ENCODE results near the gene MAPK8.

The MAPK8 gene

DNA sequence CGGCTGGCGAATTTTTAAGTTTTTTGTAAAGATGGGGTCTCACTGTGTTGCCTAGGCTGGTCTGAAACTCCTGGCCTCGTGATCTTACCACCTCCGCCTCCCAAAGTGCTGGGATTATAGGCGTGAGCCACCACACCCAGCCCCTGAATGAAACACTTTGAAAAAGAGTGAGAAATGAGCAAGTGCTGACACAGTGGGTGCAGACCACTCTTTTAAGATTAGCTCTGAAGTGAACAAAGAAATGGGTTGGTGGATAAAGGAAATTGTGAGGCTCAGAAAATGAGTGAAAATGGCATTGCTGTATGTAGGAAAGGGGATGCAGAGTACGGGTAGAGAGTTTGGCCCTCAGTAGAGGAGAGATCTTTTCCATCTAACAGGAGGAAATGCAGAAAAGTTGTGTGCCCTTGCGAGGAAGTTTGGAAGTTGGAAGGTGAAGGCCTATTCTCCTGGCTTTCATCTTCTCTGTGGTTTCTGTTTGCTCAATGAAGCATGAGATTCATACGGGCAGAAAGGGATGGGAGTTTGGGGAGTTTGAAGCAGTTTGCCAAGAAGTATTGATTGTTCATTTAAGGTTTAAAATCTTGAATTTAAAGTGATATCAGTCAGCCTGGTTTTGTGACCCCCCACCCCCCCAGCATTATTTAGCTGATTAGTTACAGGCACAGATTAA lies 11.0 kb downstream of the MAPK8 start:
- TF ChIP-seq, protein P1, sequence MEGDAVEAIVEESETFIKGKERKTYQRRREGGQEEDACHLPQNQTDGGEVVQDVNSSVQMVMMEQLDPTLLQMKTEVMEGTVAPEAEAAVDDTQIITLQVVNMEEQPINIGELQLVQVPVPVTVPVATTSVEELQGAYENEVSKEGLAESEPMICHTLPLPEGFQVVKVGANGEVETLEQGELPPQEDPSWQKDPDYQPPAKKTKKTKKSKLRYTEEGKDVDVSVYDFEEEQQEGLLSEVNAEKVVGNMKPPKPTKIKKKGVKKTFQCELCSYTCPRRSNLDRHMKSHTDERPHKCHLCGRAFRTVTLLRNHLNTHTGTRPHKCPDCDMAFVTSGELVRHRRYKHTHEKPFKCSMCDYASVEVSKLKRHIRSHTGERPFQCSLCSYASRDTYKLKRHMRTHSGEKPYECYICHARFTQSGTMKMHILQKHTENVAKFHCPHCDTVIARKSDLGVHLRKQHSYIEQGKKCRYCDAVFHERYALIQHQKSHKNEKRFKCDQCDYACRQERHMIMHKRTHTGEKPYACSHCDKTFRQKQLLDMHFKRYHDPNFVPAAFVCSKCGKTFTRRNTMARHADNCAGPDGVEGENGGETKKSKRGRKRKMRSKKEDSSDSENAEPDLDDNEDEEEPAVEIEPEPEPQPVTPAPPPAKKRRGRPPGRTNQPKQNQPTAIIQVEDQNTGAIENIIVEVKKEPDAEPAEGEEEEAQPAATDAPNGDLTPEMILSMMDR (IDR thresholded peaks at IDR 0.05; ENCODE audit: borderline replicate concordance, extremely low read depth, low read length, poor library complexity, severe bottlenecking): no peak
- no peak for TF ChIP-seq EZH2 (IDR thresholded peaks at IDR 0.05; ENCODE audit: borderline replicate concordance, low read depth, low read length, severe bottlenecking)
- H3K9ac ChIP-seq (ENCODE audit: low read depth, low read length): no peak overlapping the region
- no peak overlapping the region for H3K4me3 ChIP-seq (ENCODE audit: low read depth in 1 of 2, low read length in 2 of 2)
- no peak overlapping the region for H3K4me2 ChIP-seq (ENCODE audit: insufficient read depth, low read length)
- H3K79me2 ChIP-seq (ENCODE audit: insufficient read depth, low read length): peaks cover 99% of the 10 kb centered on the region
- peaks cover 16% of the 10 kb centered on the region for H3K4me1 ChIP-seq (ENCODE audit: insufficient read depth, low read length)
- DNase-seq (no peak), ATAC-seq (ENCODE audit: insufficient read depth, low read depth) (peak; percentile 53)
- peaks cover 61% of the 10 kb centered on the region for H4K20me1 ChIP-seq (ENCODE audit: insufficient read depth, low read length)
- H3K27me3 ChIP-seq (ENCODE audit: insufficient read depth, low read length, poor library complexity): no peaks in the 10 kb centered on the region
- no peak overlapping the region for H2AFZ ChIP-seq (ENCODE audit: low read depth, low read length)
- H3K27ac ChIP-seq (ENCODE audit: low read length): 0 out of 2 replicates have a peak overlapping the region, but pooled peaks have one; percentile 0
- no peaks in the 10 kb centered on the region for H3K36me3 ChIP-seq (ENCODE audit: insufficient read depth, low read length)
- no peaks in the 10 kb centered on the region for H3K9me3 ChIP-seq (ENCODE audit: insufficient read depth, low read length, severe bottlenecking)

DNA sequence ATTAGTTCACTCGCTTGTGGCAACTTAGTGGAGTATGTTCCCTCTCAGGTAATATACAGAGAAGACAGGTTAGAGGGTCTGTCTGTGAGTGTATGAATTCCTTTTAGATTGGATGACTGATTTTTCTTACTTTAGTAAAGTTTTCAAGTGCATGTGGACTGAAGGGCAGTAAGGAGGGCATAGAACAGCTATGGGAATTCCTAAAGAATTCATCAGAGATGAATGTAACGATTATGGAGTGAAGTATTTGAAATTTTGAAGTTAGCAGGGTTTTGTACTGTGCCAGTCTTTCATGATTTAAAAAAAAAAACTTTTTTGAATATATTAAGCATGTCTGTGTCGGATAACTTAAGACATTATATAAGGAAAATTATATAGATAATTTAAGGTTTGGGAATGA lies 15.5 kb downstream of the MAPK8 start:
- no peak overlapping the region for H3K4me3 ChIP-seq (ENCODE audit: low read depth in 1 of 2, low read length in 2 of 2)
- no peak overlapping the region for H2AFZ ChIP-seq (ENCODE audit: low read depth, low read length)
- TF ChIP-seq EZH2 (IDR thresholded peaks at IDR 0.05; ENCODE audit: borderline replicate concordance, low read depth, low read length, severe bottlenecking): no peak
- TF ChIP-seq, protein P1 (IDR thresholded peaks at IDR 0.05; ENCODE audit: borderline replicate concordance, extremely low read depth, low read length, poor library complexity, severe bottlenecking): no peak
- no peak for ATAC-seq (ENCODE audit: insufficient read depth, low read depth)
- H3K27me3 ChIP-seq (ENCODE audit: insufficient read depth, low read length, poor library complexity): no peaks in the 10 kb centered on the region
- H3K9ac ChIP-seq (ENCODE audit: low read depth, low read length): no peak overlapping the region
- no peak for DNase-seq
- no peak overlapping the region for H3K4me2 ChIP-seq (ENCODE audit: insufficient read depth, low read length)
- no peaks in the 10 kb centered on the region for H3K9me3 ChIP-seq (ENCODE audit: insufficient read depth, low read length, severe bottlenecking)
- peaks cover 100% of the 10 kb centered on the region for H3K79me2 ChIP-seq (ENCODE audit: insufficient read depth, low read length)
- peaks cover 8% of the 10 kb centered on the region; the same call in 1 of the 2 replicates for H3K4me1 ChIP-seq (ENCODE audit: insufficient read depth, low read length)
- H4K20me1 ChIP-seq (ENCODE audit: insufficient read depth, low read length): peaks cover 65% of the 10 kb centered on the region
- H3K36me3 ChIP-seq (ENCODE audit: insufficient read depth, low read length): no peaks in the 10 kb centered on the region
- H3K27ac ChIP-seq (ENCODE audit: low read length): no peak overlapping the region

DNA sequence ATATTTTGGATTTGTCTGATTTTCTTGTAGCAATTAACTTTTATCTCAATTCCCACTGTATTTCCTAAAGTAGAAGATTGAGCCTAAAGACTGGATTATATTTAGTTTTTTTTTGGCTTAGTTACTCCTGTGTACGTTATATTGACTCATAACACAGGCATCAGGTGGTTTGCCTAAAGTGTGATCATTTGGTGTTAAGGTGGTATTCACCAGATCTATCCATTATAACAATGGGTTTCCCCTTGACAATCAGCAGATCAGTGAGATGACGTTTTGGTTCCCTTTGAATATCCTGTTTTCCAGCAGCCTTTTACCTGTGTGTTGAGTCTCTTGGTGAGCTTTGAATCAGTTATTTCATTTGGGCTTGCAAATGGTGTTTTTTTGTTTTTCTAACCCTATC lies 18.1 kb downstream of the MAPK8 start:
- ATAC-seq (ENCODE audit: insufficient read depth, low read depth): no peak

More for the DNA sequence above, 18.1 kb downstream of the MAPK8 start:
- Histone ChIP-seq H3K27me3 (ENCODE audit: insufficient read depth, low read length, poor library complexity) (no peaks in the 10 kb centered on the region), H3K36me3 (ENCODE audit: insufficient read depth, low read length) (no peaks in the 10 kb centered on the region), H3K4me1 (ENCODE audit: insufficient read depth, low read length) (peaks cover 13% of the 10 kb centered on the region; the same call in 1 of the 2 replicates), H3K27ac (ENCODE audit: low read length) (no peak overlapping the region), H3K4me2 (ENCODE audit: insufficient read depth, low read length) (no peak overlapping the region), H4K20me1 (ENCODE audit: insufficient read depth, low read length) (peaks cover 54% of the 10 kb centered on the region; the same call in 1 of the 2 replicates), H2AFZ (ENCODE audit: low read depth, low read length) (no peak overlapping the region), H3K9ac (ENCODE audit: low read depth, low read length) (no peak overlapping the region), H3K9me3 (ENCODE audit: insufficient read depth, low read length, severe bottlenecking) (no peaks in the 10 kb centered on the region), H3K79me2 (ENCODE audit: insufficient read depth, low read length) (peaks cover 100% of the 10 kb centered on the region), H3K4me3 (ENCODE audit: low read depth in 1 of 2, low read length in 2 of 2) (no peak overlapping the region)
- TF ChIP-seq EZH2 (IDR thresholded peaks at IDR 0.05; ENCODE audit: borderline replicate concordance, low read depth, low read length, severe bottlenecking): no peak
- TF ChIP-seq, protein P1 (IDR thresholded peaks at IDR 0.05; ENCODE audit: borderline replicate concordance, extremely low read depth, low read length, poor library complexity, severe bottlenecking): no peak
- no peak for DNase-seq

Measured in DND-41 (cell line).